ENCODE data around the gene ATRNL1.
"Not testable (repeated sequence)": the region's sequence is repeated elsewhere in the genome, so short reads cannot be mapped to it uniquely, and the experiment has no call there.

Gene ATRNL1

DNA sequence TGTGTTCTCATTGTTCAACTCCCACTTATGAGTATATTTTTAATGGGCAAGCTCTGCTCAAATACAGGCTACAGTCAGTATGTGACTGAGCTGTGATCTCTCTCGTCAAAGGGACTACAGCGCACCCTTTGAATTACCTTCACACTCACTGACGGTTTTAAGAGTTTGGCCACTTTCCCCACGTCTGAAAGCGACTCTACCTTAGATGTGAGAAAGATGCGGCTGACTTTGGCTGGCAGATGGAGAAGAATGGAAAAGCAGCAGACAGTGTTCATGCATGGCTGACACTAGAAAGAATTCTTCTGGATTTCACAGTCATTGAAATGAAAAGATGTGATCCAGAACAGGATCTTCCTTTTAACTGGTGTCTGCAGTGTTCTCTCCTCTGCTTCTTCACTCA lies 2.0 kb upstream of the ATRNL1 start:
- DNase-seq: no peak

DNA sequence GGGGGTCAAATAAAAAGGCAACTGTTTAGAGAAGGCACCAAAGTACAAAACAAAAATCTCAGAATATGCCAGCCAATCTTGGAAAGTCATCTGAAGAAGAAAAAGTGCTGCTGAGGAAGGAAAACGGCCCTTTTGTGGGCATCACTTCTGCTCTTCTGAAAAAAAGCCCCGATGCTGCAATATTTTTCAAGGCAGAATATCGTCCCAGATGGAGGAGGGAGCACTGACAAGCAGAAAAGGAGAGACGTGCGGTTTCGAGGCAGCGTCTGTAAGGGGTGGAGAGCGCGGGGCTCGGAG lies 959 bp upstream of the ATRNL1 start:
- DNase-seq: no peak

DNA sequence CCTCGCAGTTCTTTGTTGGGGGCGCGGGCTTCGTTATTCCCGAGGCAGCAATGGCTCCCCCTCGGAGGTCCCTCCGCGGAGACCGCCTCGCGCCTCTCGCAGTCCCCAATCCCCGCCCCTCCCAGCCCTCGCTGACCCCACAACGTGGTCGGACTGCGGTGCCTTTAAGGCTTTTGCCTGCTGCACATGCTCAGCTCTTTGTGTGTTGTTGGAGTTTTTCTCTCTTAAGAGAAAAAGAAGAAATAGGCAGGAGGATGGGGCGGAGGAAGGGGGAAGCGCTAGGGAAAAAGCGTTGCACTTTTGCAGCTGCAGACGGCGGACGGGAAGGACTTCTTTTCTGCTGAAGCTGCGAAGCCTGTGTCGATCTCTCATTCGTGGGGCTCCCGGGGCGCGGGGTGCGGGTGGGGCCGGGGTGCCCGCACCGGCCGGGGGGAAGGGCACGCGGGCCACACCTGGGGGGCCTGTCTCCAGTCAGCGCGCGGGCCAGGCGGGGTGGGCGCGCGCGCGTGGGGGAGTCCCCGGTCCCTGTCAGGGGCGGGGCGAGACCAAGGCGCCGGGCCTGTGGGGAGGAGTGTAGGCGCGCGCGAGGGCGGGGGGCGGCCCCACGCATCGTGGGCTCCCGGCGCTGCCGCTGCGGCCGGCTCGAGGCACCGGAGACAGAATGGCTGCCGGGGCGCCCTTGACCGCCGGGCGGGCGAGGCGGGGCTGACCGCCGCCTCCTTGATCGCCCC lies 445 bp upstream of the ATRNL1 start:
- no peak for DNase-seq

DNA sequence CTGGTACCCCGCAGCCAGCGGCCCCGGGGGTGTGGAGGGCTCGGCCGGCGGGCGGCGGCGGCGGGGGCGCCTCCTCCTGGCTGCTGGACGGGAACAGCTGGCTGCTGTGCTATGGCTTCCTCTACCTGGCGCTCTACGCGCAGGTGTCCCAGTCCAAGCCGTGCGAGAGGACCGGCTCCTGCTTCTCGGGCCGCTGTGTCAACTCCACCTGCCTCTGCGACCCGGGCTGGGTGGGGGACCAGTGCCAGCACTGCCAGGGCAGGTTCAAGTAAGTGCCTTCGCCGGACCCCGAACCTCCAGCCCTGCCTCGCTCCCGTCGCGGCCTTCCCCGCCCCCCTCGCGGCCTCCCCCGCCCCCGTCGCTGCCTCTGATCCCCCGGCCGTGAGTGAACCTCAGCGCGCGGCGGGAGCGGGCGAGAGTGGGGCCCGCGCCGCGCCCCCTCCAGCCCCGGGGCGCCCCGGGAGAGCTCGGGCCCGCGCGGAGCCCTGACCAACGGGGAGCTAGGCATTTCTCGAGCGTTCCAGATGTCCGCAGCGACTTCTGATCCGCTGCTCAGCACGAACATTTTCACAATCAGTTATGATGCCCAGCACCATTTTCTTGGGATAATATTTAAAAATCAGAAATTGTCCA lies 727 bp downstream of the ATRNL1 start:
- DNase-seq: no peak

DNA sequence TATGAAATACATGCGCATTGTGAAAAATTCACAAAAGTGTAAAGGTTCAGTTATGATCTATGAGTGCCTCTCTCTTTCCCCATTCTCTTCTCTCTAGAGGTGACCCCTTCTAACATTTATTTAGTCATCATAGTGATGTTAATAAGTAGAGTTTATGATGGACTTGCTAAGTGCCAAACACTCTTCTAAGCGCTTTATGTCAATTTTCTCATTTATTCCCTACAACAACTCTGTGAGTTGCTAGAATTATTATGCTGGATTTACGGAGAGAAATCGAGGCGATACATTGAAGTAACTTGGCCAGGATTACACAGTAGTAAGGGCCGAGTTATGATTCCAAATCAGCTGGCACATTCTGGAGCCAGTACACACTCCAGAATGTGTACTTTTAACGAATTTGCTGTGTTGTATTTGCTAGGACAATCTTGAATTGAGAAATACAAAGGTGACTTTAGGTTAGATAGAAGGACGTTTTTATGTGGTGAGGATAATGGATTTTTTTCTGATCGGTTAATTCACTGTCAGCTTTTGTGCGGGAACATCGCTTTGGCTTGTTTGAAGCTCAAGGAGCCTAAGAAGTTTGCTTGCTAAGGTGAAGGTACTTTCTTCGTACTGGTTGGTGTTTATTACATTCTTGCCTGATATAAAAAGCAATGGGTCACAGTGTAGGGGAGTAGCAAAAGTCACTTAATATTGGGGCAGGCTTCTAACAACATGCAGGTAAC lies 1.4 kb downstream of the ATRNL1 start:
- no peak for DNase-seq

DNA sequence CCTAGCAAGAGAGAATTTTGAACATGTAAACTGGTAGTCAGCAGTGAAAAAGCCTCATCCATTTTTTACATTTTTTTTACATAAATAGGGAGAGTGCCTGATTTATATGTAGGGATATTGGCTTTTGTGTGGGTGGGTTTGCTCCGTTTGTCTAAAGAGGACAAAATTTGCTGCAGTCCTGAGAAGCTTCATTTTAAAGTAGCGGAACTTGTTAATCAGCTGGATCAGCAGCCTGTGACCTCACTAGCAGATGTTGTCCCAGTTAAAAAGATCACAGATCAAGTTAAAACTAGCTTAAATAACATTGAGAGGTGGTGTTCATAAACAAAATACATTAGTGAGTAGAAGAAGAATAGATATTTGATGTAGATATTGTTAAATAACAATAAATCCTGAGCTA lies 2.6 kb downstream of the ATRNL1 start:
- DNase-seq: no peak

DNA sequence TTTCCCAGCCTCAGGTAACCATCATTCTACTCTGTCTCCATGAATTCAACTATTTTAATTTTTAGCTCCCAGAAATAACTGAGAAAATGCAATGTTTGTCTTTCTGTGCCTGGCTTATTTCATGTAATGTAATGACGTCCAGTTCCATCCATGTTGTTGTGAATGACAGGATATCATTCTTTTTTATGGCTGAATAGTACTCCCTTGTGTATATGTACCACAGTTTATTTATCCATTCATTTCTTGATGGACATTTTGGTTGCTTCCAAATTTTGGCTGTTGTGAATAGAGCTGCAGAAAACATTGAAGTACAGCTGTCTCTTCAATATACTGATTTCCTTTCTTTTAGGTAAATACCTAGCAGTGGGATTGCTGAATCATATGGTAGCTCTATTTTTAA lies 10.5 kb downstream of the ATRNL1 start:
- DNase-seq: no peak

DNA sequence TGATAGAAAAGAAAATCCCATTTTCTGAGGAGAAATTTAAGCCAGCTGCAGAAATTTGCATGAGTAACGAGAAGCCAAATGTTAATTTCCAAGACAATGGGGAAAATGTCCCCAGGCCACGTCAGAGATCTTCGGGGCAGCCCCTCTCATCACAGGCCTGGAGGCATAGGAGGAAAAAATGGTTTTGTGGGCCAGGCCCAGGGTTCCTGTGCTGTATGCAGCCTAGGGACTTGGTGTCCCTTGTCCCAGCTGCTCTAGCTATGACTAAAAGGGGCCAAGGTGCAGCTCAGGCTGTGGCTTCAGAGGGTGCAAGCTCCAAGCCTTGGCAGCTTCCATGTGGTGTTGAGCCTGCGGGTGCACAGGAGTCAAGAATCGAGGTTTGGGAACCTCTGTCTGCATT lies 12.2 kb downstream of the ATRNL1 start:
- DNase-seq: not testable (repeated sequence)

DNA sequence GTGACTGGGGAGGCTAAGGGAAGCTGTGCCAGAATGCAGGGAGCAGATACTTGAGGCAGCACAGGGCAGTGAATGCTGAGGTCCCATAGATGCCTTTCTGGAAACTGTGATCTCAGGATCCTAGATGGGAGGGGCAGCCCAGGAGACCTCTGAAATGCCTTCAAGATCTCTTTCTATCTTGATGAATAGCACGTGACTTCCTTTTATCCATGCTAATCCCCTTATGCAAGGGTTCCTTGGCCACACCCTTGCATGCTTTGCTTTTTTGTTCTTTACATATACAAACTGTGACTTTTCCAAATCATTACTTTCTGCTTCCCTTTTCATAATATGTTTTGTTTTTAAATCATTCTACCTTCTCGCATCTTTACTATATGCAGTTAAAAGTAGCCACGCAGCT lies 14.7 kb downstream of the ATRNL1 start:
- DNase-seq: no peak

DNA sequence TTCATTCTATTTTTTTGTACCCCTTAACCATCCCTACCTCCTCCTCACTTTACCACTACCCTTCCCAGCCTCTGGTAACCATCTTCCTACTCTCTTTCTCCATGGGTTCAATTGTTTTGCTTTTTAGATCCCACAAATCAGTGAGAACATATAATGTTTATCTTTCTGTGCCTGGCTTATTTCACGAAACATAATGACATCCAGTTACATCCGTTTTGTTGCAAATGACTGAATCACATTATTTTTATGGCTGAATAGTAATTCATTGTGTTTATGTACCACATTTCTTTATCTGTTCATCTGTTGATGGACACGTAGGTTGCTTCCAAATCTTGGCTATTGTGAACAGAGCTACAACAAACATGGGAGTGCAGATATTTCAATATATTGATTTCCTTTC lies 24.1 kb downstream of the ATRNL1 start:
- no peak for DNase-seq

DNA sequence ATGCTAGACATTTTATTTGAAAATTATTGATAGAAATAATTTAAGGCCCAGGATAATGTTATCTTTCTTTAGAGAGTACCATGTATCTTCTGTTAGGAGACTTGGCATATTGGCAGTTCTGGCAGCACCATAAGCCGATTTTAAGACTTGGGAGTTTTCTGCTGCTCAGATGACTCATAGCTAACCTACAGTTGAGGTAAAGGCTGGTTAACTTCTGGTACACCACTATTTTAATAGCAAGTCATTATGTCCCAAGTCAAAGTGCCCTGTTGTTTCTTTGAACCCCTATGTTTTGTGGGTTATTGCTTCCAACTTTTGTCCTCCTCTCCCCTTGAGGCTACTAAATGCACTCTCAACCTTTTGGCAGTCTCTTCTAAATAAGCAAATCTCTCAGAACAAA lies 25.2 kb downstream of the ATRNL1 start:
- no peak for DNase-seq

DNA sequence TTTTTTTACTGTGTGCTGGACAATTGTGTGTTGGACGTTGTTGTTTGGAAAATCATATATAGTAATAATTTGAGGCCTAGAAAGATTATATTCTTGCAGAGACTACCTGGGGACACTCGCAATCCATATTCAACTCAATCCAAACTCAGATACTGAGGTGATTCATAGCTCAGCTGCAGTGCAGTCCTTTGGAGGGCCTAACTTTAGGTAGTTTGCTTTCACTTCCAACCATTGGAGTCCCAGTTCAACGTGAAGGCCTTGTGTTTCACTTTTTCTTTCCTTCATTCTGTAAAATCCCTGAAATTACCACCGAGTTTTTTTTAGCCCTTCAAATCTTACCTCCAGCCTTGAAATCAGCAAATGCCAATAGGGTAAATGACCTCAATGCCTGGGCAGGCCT lies 32.3 kb downstream of the ATRNL1 start:
- DNase-seq: no peak

DNA sequence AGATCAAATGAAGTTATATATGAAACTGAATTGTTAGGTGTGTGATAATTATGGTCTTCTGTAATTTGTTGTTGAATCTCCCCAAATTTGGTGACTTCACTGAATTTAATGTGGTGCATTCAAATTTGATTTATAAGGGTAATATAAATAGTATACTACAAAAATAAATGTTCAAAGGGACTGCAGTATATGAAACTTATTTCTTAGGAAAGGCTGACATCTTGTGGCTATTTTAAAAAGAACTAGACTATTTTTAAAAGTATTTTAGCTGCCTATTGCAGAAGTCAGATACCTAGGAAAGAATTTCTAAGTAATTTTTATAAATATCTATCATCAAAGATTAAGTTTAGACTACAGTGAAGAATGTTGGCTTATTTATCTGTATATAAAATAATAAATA lies 36.6 kb downstream of the ATRNL1 start:
- no peak for DNase-seq

DNA sequence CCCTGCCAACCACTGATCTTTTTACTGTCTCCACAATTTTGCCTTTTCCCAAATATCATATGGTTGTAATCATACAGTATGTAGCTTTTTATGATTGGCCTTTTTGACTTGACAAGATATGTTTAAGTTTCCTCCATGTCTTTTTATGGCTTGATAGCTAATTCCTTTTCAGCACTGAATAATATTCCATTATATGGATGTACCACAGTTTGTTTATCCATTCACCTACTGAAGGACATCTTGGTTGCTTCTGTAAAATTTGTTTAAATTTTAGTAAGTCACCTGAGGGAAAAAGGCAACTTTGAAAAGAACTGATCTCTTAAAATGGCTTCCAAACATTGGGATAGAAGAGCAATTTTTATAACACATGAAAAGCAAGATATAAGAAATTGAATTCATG lies 43.5 kb downstream of the ATRNL1 start:
- no peak for DNase-seq

DNA sequence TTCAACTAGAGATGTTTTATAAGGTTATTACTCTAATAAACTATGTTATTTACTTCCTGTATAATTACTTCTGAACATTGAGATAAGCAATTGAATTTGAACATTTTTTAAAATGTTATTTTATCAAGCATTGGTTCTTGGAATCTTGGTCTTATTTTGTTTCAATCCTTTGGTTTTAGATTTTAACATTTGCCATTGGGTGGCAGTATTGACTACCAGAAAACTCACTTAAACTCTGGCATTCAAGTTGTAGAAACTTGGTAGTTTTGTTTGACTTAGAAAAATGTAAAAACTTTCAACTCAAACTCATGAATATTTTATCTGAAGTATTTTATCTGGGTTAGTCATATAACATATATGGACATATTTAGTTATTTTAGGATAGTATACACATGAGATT lies 48.1 kb downstream of the ATRNL1 start:
- DNase-seq: no peak

DNA sequence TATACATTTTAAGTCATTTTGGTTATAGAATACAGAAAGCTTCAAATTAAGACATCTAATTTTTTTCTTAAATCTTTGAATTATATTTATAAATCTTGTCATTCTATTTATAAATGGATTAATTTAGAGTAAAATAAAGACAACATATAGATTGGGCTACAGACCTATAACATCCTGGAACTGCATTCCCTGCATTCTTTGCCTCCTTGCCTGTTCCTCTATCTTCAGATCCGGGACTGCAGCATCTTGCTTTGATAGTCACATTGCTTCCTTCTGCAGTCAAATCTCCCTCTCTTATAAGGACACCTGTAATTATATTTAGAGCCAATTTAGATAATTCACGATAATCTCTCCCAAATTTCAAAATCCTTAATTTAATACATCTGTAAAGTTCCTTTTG lies 64.2 kb downstream of the ATRNL1 start:
- no peak for DNase-seq

DNA sequence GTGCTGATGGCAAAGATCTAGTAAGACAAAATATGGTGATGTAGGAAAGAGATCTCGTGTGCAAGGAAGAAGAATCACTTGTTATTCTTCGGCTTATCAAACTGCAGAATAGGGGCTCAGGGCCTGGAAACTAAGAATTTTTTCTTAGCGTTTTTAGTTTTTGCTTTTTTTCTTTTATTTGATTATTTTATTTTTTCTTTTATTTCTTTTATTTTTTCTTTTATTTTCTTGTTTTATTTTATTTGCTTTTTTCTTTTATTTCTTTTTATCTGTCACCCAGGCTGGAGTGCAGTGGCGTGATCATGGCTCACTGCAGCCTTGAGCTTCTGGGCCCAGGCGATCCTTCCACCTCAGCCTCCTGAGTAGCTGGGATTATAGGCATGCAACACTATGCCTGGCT lies 70.0 kb downstream of the ATRNL1 start:
- DNase-seq: no peak

DNA sequence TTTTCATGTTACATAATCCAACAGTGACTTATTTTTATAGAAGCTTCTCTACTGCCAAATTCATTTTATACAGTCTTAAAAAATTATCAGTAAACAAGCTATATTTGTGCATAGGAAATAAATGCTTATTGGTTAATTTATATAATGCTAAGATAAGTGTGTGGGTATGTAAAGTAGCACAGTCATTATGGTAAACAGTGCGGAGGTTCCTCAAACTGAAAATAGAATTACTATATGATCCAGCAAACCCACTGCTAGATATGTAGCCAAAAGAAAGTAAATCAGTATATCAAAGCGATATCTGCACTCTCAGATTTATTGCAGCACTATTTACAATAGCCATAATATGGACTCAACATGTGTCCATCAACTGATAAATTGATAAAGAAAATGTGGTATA lies 71.1 kb downstream of the ATRNL1 start:
- DNase-seq: no peak

DNA sequence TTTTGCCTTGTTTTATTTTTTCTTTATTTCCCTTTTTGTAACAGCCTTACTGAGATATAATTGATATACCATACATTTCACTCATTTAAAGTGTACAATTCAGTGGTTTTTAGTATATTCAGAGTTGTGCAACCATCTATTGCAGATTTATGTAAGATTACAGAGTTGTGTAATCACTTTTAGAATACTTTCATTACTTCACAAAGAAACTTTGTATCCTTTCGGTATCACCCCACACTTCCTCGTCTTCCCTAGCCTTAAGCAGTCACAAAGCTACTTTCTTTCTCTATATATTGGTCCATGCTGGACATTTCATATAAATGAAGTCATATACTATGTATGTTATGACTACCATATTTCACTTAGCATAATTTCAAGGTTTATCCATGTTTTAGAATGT lies 74.6 kb downstream of the ATRNL1 start:
- no peak for DNase-seq

DNA sequence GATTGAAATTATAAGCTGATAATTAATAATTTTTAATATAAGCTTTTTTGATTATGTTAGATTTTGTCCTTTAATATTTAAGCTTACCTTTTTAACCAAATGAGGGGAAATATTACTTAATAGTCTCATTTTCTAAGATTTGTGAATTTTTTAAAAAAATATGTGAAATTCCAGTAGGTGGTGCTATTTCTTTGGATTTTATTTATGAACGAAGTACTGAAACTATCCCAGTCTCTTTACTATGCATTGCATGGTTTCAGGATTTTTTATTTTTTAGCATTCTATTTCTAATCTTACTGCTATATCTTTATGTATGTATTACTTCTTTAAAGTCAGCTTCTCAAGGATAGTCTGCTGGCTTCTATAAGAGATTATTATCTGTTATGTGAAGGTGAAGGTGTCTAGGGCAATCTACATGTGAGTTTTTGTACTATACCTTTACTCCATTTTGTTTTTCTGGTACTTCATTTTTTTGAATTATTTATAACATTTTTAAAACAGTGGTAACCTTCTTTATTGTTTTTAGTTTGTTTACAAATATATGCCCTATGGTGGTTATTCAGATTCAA lies 78.3 kb downstream of the ATRNL1 start:
- no peak for DNase-seq

DNA sequence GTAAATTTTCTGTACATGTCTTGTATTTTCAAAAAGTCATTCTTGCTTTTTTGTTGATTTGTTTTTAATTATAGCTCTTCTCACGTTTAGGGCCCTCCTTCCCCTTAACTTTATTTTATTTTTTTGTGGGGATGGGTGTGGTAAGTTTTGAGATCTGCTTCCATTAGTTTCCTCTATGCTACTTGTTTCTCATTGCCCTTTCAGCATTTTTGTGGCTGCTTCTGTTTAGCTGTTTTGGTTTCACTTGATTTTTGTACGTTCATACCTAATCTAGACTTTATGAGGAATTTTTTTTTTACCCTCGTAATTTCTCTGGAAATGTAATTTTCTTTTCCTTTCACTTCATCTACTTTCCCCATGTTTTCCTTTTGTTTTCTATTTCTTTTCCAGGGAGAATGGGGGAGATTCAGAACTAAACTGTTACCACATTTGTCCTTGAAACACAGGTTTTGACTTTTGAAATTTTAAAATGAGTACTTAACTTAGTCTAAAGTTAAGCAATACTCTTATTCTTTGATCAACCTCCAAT lies 80.8 kb downstream of the ATRNL1 start:
- no peak for DNase-seq

DNA sequence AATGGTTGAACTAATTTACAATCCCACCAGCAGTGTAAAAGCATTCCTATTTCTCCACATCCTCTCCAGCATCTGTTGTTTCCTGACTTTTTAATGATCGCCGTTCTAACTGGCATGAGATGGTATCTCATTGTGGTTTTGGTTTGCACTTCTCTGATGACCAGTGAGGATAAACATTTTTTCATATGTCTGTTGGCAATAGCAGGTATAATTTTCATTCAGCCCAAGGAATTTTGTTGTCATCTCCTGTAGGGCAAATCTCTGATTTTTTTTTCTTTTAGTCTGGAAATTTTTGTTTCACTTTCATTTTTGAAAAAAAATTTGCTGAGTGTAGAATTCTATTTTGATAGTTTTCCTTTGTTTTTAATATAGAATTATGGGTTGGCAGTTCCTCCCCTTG lies 114.1 kb downstream of the ATRNL1 start:
- DNase-seq: not testable (repeated sequence)

DNA sequence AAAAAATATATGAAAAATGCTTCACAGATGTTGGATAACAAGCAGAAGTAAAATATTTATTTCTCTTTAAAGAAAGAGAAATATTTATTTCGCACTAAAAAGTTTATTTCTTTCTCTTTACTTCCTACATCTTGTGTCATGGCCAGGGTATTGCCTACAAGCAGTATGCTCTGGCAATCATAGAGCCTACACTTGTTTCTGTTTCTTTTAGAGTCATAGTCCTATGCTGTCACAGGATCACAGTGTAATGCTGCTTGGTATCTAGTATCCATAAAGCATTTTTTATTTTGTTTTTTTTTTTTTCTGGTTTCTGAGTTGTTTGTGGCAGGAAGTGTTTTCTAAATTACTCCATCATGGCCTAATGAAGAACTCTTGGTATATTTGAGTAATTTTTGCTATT lies 116.0 kb downstream of the ATRNL1 start:
- DNase-seq: no peak

DNA sequence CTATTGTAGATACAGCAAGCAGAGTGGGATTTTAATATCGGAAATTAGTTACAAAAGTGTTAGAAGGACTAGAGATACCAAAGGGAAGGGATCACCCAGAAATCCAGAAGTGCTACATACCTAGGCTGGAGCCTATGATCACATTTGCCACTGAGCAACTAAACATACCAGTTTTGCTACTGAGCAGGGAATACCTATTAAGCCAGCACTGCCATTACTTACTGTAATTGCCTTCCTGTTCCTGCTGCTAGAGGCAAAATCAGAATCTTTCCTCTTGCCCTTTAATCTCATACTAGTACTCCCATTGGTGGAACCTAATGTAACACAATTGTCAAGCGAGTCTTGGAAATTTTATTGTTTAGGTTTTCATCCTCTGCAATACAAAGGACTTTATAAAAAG lies 121.7 kb downstream of the ATRNL1 start:
- no peak for DNase-seq

Measured in activated effector memory CD4-positive, alpha-beta T cell treated with Interleukin-2 at 50 U/mL for 16 hours (primary cell).